SK-N-SH treated with all-trans-retinoic acid at 6 μM for 48 hours (cell line): ENCODE data around the gene IGF1R.

ENCODE experiments used
- ATAC-seq: fragments of 200-7000 bp; cut with Tn5 transposase; 3 replicates; pipeline ENCODE4 v1.9.1; 2020; ENCODE audit warnings: mild to moderate bottlenecking, moderate library complexity
- ARNTL ChIP-seq: fragments of 450-650 bp; formaldehyde crosslinking; IDR thresholded peaks from 2 replicates; pipeline ENCODE4 v1.5.0; 2020; ENCODE audit warnings: low read depth, mild to moderate bottlenecking, moderate library complexity, borderline replicate concordance
- CREB5 ChIP-seq: fragments of 250-450 bp; sonication (Bioruptor Pico); IDR thresholded peaks from 2 replicates; pipeline ENCODE4 v1.5.1; 2020; ENCODE audit warnings: low read depth, mild to moderate bottlenecking, moderate library complexity
- CSDC2 ChIP-seq: fragments of 250-450 bp; sonication (Bioruptor Pico); IDR thresholded peaks from 2 replicates; pipeline ENCODE4 v1.5.0; 2020; ENCODE audit warnings: mild to moderate bottlenecking, moderate library complexity
- ESRRG ChIP-seq: fragments of 250-450 bp; sonication (Bioruptor Pico); IDR thresholded peaks from 2 replicates; pipeline ENCODE4 v1.6.1; 2021; ENCODE audit warnings: mild to moderate bottlenecking
- GLIS3 ChIP-seq: fragments of 250-450 bp; sonication (Bioruptor Pico); IDR thresholded peaks from 2 replicates; pipeline ENCODE4 v1.5.0; 2020; ENCODE audit warnings: mild to moderate bottlenecking, moderate library complexity
- OSR1 ChIP-seq: fragments of 250-450 bp; sonication (Bioruptor Pico); IDR thresholded peaks from 2 replicates; pipeline ENCODE4 v1.8.0; 2022; ENCODE audit warnings: moderate library complexity, mild to moderate bottlenecking, inconsistent platforms
- PPARA ChIP-seq: fragments of 250-450 bp; sonication (Bioruptor Pico); IDR thresholded peaks from 2 replicates; pipeline ENCODE4 v1.5.0; 2020; ENCODE audit warnings: mild to moderate bottlenecking, borderline replicate concordance
- RARB ChIP-seq: fragments of 250-450 bp; sonication (Bioruptor Pico); IDR thresholded peaks from 2 replicates; pipeline ENCODE4 v1.8.0; 2021; ENCODE audit warnings: mild to moderate bottlenecking, moderate library complexity
- SNAI2 ChIP-seq: fragments of 250-450 bp; sonication (Bioruptor Pico); IDR thresholded peaks from 2 replicates; pipeline ENCODE4 v1.5.0; 2020; ENCODE audit warnings: mild to moderate bottlenecking, moderate library complexity
- TOX ChIP-seq: fragments of 250-450 bp; sonication (Bioruptor Pico); IDR thresholded peaks from 2 replicates; pipeline ENCODE4 v1.8.0; 2021; ENCODE audit warnings: mild to moderate bottlenecking, moderate library complexity, borderline replicate concordance
- ZC3H10 ChIP-seq: fragments of 250-450 bp; sonication (Bioruptor Pico); IDR thresholded peaks from 2 replicates; pipeline ENCODE4 v1.5.1; 2021; ENCODE audit warnings: mild to moderate bottlenecking, moderate library complexity
- ZFP3 ChIP-seq: fragments of 250-450 bp; sonication (Bioruptor Pico); IDR thresholded peaks from 2 replicates; pipeline ENCODE4 v1.5.0; 2020; ENCODE audit warnings: mild to moderate bottlenecking, moderate library complexity
- ZFP30 ChIP-seq: fragments of 450-650 bp; formaldehyde crosslinking; IDR thresholded peaks from 2 replicates; pipeline ENCODE4 v1.5.0; 2022; ENCODE audit warnings: mild to moderate bottlenecking, moderate library complexity
- ZNF565 ChIP-seq: fragments of 450-650 bp; formaldehyde crosslinking; conservative IDR thresholded peaks from 2 replicates; pipeline ENCODE4 v1.5.0; 2020; ENCODE audit warnings: low read depth, mild to moderate bottlenecking, moderate library complexity
- ZNF70 ChIP-seq: fragments of 450-650 bp; formaldehyde crosslinking; IDR thresholded peaks from 2 replicates; pipeline ENCODE4 v1.5.0; 2020; ENCODE audit warnings: mild to moderate bottlenecking, moderate library complexity
- ZNF8 ChIP-seq: fragments of 450-650 bp; formaldehyde crosslinking; IDR thresholded peaks from 2 replicates; pipeline ENCODE4 v1.5.0; 2020; ENCODE audit warnings: mild to moderate bottlenecking, moderate library complexity
- TF ChIP-seq, protein P1 (sequence below): fragments of 250-450 bp; sonication (Bioruptor Pico); IDR thresholded peaks from 2 replicates; pipeline ENCODE4 v1.8.0; 2020; ENCODE audit warnings: mild to moderate bottlenecking, moderate library complexity, borderline replicate concordance
- TF ChIP-seq, protein P2 (sequence below): fragments of 250-450 bp; sonication (Bioruptor Pico); IDR thresholded peaks from 2 replicates; pipeline ENCODE4 v1.5.1; 2021; ENCODE audit warnings: mild to moderate bottlenecking, moderate library complexity
- TF ChIP-seq, protein P3 (sequence below): fragments of 250-450 bp; sonication (Bioruptor Pico); IDR thresholded peaks from 2 replicates; pipeline ENCODE4 v1.8.0; 2021; ENCODE audit warnings: low read depth, mild to moderate bottlenecking, moderate library complexity, borderline replicate concordance

Gene IGF1R

GRCh38 chr15:98785431-98785806, 137.1 kb downstream of the IGF1R start:
- no peak for ATAC-seq

GRCh38 chr15:98785807-98786621, 137.7 kb downstream of the IGF1R start:
- no peak for ATAC-seq
- no peak for TF ChIP-seq CREB5 (CRISPR knock-in tag)
- TF ChIP-seq PPARA = no peak
- TF ChIP-seq ZNF70 = no peak
- no peak for TF ChIP-seq TOX (CRISPR knock-in tag)
- no peak for TF ChIP-seq CSDC2 (CRISPR knock-in tag)
- no peak for TF ChIP-seq OSR1
- no peak for TF ChIP-seq SNAI2 (CRISPR knock-in tag)
- no peak for TF ChIP-seq ZFP30

More at GRCh38 chr15:98785431-98785806, 137.1 kb downstream of the IGF1R start:
- TF ChIP-seq ZFP3 (no peak), ESRRG (CRISPR knock-in tag) (no peak), PPARA (no peak), ZNF70 (no peak), ZC3H10 (CRISPR knock-in tag) (no peak), RARB (CRISPR knock-in tag) (no peak), CREB5 (CRISPR knock-in tag) (no peak), OSR1 (no peak), ZFP30 (no peak), GLIS3 (CRISPR knock-in tag) (no peak), ZNF565 (CRISPR knock-in tag) (no peak), SNAI2 (CRISPR knock-in tag) (no peak), CSDC2 (CRISPR knock-in tag) (no peak), ZNF8 (no peak)
- TF ChIP-seq, protein P1, sequence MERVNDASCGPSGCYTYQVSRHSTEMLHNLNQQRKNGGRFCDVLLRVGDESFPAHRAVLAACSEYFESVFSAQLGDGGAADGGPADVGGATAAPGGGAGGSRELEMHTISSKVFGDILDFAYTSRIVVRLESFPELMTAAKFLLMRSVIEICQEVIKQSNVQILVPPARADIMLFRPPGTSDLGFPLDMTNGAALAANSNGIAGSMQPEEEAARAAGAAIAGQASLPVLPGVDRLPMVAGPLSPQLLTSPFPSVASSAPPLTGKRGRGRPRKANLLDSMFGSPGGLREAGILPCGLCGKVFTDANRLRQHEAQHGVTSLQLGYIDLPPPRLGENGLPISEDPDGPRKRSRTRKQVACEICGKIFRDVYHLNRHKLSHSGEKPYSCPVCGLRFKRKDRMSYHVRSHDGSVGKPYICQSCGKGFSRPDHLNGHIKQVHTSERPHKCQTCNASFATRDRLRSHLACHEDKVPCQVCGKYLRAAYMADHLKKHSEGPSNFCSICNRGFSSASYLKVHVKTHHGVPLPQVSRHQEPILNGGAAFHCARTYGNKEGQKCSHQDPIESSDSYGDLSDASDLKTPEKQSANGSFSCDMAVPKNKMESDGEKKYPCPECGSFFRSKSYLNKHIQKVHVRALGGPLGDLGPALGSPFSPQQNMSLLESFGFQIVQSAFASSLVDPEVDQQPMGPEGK (CRISPR knock-in tag) = no peak
- TF ChIP-seq, protein P2, sequence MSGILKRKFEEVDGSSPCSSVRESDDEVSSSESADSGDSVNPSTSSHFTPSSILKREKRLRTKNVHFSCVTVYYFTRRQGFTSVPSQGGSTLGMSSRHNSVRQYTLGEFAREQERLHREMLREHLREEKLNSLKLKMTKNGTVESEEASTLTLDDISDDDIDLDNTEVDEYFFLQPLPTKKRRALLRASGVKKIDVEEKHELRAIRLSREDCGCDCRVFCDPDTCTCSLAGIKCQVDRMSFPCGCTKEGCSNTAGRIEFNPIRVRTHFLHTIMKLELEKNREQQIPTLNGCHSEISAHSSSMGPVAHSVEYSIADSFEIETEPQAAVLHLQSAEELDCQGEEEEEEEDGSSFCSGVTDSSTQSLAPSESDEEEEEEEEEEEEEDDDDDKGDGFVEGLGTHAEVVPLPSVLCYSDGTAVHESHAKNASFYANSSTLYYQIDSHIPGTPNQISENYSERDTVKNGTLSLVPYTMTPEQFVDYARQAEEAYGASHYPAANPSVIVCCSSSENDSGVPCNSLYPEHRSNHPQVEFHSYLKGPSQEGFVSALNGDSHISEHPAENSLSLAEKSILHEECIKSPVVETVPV (CRISPR knock-in tag) = no peak
- TF ChIP-seq, protein P3, sequence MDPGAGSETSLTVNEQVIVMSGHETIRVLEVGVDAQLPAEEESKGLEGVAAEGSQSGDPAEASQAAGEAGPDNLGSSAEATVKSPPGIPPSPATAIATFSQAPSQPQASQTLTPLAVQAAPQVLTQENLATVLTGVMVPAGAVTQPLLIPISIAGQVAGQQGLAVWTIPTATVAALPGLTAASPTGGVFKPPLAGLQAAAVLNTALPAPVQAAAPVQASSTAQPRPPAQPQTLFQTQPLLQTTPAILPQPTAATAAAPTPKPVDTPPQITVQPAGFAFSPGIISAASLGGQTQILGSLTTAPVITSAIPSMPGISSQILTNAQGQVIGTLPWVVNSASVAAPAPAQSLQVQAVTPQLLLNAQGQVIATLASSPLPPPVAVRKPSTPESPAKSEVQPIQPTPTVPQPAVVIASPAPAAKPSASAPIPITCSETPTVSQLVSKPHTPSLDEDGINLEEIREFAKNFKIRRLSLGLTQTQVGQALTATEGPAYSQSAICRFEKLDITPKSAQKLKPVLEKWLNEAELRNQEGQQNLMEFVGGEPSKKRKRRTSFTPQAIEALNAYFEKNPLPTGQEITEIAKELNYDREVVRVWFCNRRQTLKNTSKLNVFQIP (CRISPR knock-in tag) = no peak

- ATAC-seq = no peak
- TF ChIP-seq, protein P1 (CRISPR knock-in tag) = no peak
- no peak for TF ChIP-seq ARNTL (CRISPR knock-in tag)
- TF ChIP-seq, protein P2 (CRISPR knock-in tag) = no peak
- no peak for TF ChIP-seq RARB (CRISPR knock-in tag)
- no peak for TF ChIP-seq TOX (CRISPR knock-in tag)
- TF ChIP-seq CSDC2 (CRISPR knock-in tag) = no peak
These were observed 138.4 kb downstream of the IGF1R start for GRCh38 chr15:98786717-98787116.
